ENCODE results near the gene VRK1.

DNA sequence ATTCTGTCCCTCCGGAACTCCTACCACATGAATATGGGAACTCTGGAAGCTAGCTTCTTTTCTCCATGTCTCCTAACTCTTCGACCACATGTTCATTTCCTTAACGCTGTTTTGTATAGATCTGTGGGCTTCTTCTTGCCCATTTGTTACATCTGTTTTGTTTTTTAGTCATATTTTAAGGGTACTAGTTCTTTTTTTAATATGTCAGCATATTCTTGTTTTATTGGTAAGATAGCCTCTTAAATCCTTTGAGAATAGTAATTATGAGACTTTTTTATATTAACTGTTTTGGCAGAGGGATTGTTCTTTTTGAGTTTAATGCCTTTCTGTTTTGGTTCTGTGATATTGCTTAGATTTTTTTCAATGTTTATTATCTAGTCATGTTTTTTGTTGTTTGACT lies 70.5 kb downstream of the VRK1 start:
- TF ChIP-seq, protein P1, sequence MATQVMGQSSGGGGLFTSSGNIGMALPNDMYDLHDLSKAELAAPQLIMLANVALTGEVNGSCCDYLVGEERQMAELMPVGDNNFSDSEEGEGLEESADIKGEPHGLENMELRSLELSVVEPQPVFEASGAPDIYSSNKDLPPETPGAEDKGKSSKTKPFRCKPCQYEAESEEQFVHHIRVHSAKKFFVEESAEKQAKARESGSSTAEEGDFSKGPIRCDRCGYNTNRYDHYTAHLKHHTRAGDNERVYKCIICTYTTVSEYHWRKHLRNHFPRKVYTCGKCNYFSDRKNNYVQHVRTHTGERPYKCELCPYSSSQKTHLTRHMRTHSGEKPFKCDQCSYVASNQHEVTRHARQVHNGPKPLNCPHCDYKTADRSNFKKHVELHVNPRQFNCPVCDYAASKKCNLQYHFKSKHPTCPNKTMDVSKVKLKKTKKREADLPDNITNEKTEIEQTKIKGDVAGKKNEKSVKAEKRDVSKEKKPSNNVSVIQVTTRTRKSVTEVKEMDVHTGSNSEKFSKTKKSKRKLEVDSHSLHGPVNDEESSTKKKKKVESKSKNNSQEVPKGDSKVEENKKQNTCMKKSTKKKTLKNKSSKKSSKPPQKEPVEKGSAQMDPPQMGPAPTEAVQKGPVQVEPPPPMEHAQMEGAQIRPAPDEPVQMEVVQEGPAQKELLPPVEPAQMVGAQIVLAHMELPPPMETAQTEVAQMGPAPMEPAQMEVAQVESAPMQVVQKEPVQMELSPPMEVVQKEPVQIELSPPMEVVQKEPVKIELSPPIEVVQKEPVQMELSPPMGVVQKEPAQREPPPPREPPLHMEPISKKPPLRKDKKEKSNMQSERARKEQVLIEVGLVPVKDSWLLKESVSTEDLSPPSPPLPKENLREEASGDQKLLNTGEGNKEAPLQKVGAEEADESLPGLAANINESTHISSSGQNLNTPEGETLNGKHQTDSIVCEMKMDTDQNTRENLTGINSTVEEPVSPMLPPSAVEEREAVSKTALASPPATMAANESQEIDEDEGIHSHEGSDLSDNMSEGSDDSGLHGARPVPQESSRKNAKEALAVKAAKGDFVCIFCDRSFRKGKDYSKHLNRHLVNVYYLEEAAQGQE (IDR thresholded peaks at IDR 0.05; ENCODE audit: low read depth, low read length): no peak
- TF ChIP-seq, protein P2, sequence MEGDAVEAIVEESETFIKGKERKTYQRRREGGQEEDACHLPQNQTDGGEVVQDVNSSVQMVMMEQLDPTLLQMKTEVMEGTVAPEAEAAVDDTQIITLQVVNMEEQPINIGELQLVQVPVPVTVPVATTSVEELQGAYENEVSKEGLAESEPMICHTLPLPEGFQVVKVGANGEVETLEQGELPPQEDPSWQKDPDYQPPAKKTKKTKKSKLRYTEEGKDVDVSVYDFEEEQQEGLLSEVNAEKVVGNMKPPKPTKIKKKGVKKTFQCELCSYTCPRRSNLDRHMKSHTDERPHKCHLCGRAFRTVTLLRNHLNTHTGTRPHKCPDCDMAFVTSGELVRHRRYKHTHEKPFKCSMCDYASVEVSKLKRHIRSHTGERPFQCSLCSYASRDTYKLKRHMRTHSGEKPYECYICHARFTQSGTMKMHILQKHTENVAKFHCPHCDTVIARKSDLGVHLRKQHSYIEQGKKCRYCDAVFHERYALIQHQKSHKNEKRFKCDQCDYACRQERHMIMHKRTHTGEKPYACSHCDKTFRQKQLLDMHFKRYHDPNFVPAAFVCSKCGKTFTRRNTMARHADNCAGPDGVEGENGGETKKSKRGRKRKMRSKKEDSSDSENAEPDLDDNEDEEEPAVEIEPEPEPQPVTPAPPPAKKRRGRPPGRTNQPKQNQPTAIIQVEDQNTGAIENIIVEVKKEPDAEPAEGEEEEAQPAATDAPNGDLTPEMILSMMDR (IDR thresholded peaks at IDR 0.05): no peak

Measured in SK-N-SH (cell line).